ACC112 (cell line): ENCODE results near the gene PSORS1C2.

Source experiments
- H2AFZ ChIP-seq: fragments of 200-600 bp; sonication (generic); one replicate; pipeline ENCODE4 v1.6.0; 2017; ENCODE audit warnings: antibody characterized with exemption, low read length; ENCODE audit not compliant: unreplicated experiment
- H3K27ac ChIP-seq: fragments of 200-600 bp; sonication (generic); 2 replicates; pipeline ENCODE4 v1.5.1; 2014; ENCODE audit warnings: low read depth, mild to moderate bottlenecking, antibody characterized with exemption, low read length, moderate library complexity
- H3K27me3 ChIP-seq: fragments of 200-600 bp; sonication (generic); 2 replicates; pipeline ENCODE4 v1.6.1; 2014; ENCODE audit warnings: mild to moderate bottlenecking, antibody characterized with exemption, low read length, moderate library complexity, mixed read lengths; ENCODE audit not compliant: insufficient read depth
- H3K36me3 ChIP-seq: fragments of 200-600 bp; sonication (generic); 2 replicates; pipeline ENCODE4 v1.6.1; 2016; ENCODE audit warnings: mild to moderate bottlenecking, antibody characterized with exemption, low read length, moderate library complexity, mixed read lengths; ENCODE audit not compliant: insufficient read depth
- H3K4me1 ChIP-seq: fragments of 200-600 bp; sonication (generic); one replicate; pipeline ENCODE4 v1.6.1; 2016; ENCODE audit warnings: low read length, mixed read lengths; ENCODE audit not compliant: insufficient read depth, unreplicated experiment, control insufficient read depth
- H3K4me3 ChIP-seq: fragments of 200-600 bp; sonication (generic); 2 replicates; pipeline ENCODE4 v1.5.1; 2014; ENCODE audit warnings: mild to moderate bottlenecking, low read depth, low read length
- H3K79me2 ChIP-seq: fragments of 200-600 bp; sonication (generic); one replicate; pipeline ENCODE4 v1.6.0; 2016; ENCODE audit warnings: low read length; ENCODE audit not compliant: control insufficient read depth, unreplicated experiment, insufficient read depth

PSORS1C2 gene

GRCh38 chr6:31113861-31114540 is 24.9 kb downstream of the PSORS1C2 start:
- Histone ChIP-seq H2AFZ (no peak overlapping the region), H3K4me3 (peak overlapping the region; percentile 73; the same call in 1 of the 2 replicates)

GRCh38 chr6:31112478-31112877 is 26.4 kb downstream of the PSORS1C2 start, which contains the start of gene C6orf15:
TSS of gene C6orf15 (minus strand) at chr6:31112575. CDS start at chr6:31112555, 20 bp downstream.
- no peaks in the 10 kb centered on the region for H3K36me3 ChIP-seq
- peaks cover 14% of the 10 kb centered on the region for H3K27me3 ChIP-seq
- H3K79me2 ChIP-seq, result peaks cover 7% of the 10 kb centered on the region
- H2AFZ ChIP-seq, result no peak within 1 kb of the TSS
- H3K4me1 ChIP-seq, result peaks cover 33% of the 10 kb centered on the region
- no peak within 1 kb of the TSS for H3K27ac ChIP-seq
- H3K4me3 ChIP-seq, result no peak within 1 kb of the TSS

More at GRCh38 chr6:31113861-31114540, 24.9 kb downstream of the PSORS1C2 start:
- H3K4me1 ChIP-seq, result peaks cover 34% of the 10 kb centered on the region
- peak overlapping the region; percentile 76 for H3K27ac ChIP-seq
- peaks cover 14% of the 10 kb centered on the region for H3K27me3 ChIP-seq
- H3K36me3 ChIP-seq, result no peaks in the 10 kb centered on the region
- H3K79me2 ChIP-seq, result peaks cover 7% of the 10 kb centered on the region

GRCh38 chr6:31111712-31112111 is 27.2 kb downstream of the PSORS1C2 start:
- Histone ChIP-seq H2AFZ (no peak overlapping the region), H3K79me2 (peaks cover 7% of the 10 kb centered on the region), H3K36me3 (no peaks in the 10 kb centered on the region), H3K4me1 (peaks cover 25% of the 10 kb centered on the region), H3K4me3 (no peak overlapping the region), H3K27me3 (peaks cover 14% of the 10 kb centered on the region), H3K27ac (no peak overlapping the region)

GRCh38 chr6:31110825-31111582 is 27.9 kb downstream of the PSORS1C2 start:
- Histone ChIP-seq H3K36me3 (no peaks in the 10 kb centered on the region), H3K4me3 (no peak overlapping the region), H3K27me3 (peaks cover 14% of the 10 kb centered on the region), H2AFZ (no peak overlapping the region), H3K27ac (no peak overlapping the region), H3K79me2 (peaks cover 5% of the 10 kb centered on the region), H3K4me1 (peaks cover 18% of the 10 kb centered on the region)

- Histone ChIP-seq H2AFZ (no peak overlapping the region), H3K27ac (no peak overlapping the region), H3K4me3 (no peak overlapping the region), H3K27me3 (peaks cover 14% of the 10 kb centered on the region), H3K36me3 (no peaks in the 10 kb centered on the region), H3K79me2 (no peaks in the 10 kb centered on the region), H3K4me1 (no peaks in the 10 kb centered on the region)
Measured at GRCh38 chr6:31107052-31107451, 31.8 kb downstream of the PSORS1C2 start.

- no peak overlapping the region for H3K27ac ChIP-seq
Measured at GRCh38 chr6:31103136-31103535, 35.7 kb downstream of the PSORS1C2 start.

GRCh38 chr6:31098449-31098938 is 40.4 kb downstream of the PSORS1C2 start:
- Histone ChIP-seq H3K27ac (no peak overlapping the region), H3K36me3 (no peaks in the 10 kb centered on the region), H3K4me3 (no peak overlapping the region), H3K27me3 (no peaks in the 10 kb centered on the region), H3K4me1 (peaks cover 13% of the 10 kb centered on the region), H2AFZ (no peak overlapping the region), H3K79me2 (no peaks in the 10 kb centered on the region)

More at GRCh38 chr6:31103136-31103535, 35.7 kb downstream of the PSORS1C2 start:
- Histone ChIP-seq H3K27me3 (no peaks in the 10 kb centered on the region), H3K4me1 (no peaks in the 10 kb centered on the region), H3K4me3 (no peak overlapping the region), H2AFZ (no peak overlapping the region), H3K79me2 (no peaks in the 10 kb centered on the region), H3K36me3 (no peaks in the 10 kb centered on the region)

GRCh38 chr6:31096656-31097055 is 42.2 kb downstream of the PSORS1C2 start:
- Histone ChIP-seq H3K36me3 (no peaks in the 10 kb centered on the region), H3K4me3 (no peak overlapping the region), H2AFZ (no peak overlapping the region), H3K27ac (no peak overlapping the region), H3K4me1 (peaks cover 15% of the 10 kb centered on the region), H3K79me2 (no peaks in the 10 kb centered on the region), H3K27me3 (no peaks in the 10 kb centered on the region)

- H3K79me2 ChIP-seq, result no peaks in the 10 kb centered on the region
- H3K4me1 ChIP-seq, result peaks cover 15% of the 10 kb centered on the region
- H3K27me3 ChIP-seq, result no peaks in the 10 kb centered on the region
- H2AFZ ChIP-seq, result no peak overlapping the region
- H3K27ac ChIP-seq, result no peak overlapping the region
- no peak overlapping the region for H3K4me3 ChIP-seq
- H3K36me3 ChIP-seq, result no peaks in the 10 kb centered on the region
Measured at GRCh38 chr6:31096215-31096614, 42.7 kb downstream of the PSORS1C2 start.

GRCh38 chr6:31094389-31094881 is 44.4 kb downstream of the PSORS1C2 start:
- Histone ChIP-seq H3K79me2 (no peaks in the 10 kb centered on the region), H3K27ac (no peak overlapping the region), H3K27me3 (no peaks in the 10 kb centered on the region), H3K36me3 (no peaks in the 10 kb centered on the region), H3K4me3 (no peak overlapping the region), H2AFZ (no peak overlapping the region), H3K4me1 (peaks cover 15% of the 10 kb centered on the region)
